ENCODE data around the gene ENTHD1.

The ENTHD1 gene

DNA sequence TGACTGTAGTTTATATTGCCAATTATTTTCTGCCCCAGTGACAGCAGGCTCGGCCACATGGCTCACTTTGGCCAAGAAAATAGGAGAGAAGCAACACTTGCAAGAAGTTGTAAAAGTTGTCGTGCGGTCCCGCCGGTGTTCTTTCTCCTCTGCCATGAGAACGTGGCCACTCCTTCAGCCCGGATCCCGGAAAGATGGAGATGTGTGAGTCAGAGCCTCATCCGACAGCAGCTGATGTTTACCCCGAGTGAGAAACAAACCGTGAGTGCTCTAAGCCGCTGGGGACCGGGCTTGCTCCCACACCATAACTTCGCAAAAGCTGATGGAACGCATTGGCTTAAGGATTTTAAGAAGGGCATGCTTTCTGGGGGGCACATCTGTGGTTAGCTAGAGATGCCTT is 166.0 kb downstream of the ENTHD1 start:
- DNase-seq = peak; percentile 21

DNA sequence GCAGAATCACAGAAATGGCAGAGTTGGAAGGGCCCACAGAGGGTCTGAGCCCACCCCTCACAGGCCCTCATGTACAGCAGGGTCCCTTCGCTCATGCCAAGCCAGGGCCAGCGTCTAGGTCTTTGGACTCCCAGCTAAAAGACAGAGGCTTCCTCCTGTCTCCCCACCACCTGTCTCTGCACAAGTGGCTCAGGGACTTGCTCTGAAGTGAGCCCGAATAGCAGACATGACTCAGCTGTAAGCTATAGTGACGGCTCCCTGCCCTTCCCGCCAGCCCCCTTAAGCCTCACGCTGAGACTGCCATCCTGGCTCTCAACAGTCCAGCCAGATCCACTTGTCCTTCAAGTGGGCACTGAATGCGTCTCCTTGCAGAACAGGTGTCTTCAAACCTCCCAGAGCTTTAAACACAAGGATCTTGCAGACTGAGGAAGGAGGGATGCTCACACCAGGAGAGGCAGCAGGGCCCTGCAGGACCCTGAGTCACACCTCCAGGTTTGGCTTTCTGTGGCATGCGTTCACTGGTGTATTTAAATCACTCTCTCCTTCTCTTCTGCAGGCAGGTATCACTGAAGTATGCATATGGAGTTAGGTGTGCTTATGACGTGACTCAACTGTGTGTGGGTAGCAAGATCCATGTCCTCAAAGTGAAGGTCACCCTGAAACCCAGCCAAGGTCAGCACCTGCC is 168.1 kb downstream of the ENTHD1 start:
- no peak for DNase-seq

DNA sequence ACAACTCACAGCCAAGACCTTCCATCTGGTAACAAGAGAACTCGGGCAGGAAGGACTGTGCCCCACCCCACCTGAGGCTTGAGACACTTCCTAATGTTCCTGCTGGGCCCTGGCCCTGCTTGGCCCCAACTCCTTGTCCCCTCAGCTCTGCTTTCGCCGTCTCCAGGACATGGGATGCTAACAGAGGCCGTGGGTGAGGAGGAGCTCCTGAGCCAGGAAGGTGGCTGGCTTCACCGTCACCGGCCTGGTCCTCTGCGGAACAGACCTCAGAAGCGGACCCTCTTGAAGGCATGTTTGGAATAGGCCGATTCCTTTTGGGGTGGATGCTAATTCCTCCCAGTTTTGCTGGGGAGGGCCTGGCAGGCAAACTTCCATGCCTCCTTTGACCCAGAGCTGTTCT is 168.7 kb downstream of the ENTHD1 start:
- no peak for DNase-seq

DNA sequence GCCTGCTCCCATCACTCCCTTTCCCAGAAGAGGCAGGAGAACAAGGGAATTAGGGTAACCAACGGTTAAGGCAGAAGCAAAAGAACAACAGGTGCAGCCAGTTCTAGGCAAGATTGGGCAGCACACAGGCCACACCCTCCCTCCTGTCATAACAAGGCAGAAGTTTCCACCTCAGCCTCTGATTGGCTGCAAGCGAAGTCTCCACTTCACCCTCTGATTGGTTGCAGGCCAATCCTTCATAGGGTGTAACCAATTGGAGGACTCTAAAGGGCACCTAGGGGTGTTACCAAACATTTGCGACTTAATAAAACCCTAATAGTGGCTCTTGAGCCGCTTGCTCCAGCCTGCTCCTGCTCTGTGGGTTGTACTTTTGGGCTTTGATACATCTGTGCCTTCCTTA is 169.2 kb downstream of the ENTHD1 start:
- DNase-seq = no peak

DNA sequence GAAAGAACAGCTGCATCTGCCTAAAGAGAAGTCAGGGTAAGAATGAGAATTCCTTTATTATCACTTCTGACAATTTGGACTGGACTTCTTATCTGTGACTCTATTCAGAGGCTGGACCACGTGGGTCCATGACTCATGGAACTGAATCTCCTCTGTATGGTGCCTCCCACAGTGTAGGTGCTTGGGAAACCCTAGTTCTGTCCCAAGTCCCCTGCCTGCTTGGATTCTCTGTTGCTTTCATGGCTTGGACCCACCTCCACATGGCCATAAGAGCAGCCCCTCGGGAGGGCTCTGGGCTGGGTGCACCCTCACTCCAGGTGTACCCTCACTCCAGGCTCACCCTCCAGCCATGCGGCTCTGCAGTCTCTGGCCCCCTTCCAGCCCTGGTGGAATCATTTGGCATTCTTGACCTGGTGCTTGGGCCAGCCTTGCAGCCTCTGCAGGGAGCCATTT is 169.6 kb downstream of the ENTHD1 start:
- DNase-seq = peak; percentile 10

DNA sequence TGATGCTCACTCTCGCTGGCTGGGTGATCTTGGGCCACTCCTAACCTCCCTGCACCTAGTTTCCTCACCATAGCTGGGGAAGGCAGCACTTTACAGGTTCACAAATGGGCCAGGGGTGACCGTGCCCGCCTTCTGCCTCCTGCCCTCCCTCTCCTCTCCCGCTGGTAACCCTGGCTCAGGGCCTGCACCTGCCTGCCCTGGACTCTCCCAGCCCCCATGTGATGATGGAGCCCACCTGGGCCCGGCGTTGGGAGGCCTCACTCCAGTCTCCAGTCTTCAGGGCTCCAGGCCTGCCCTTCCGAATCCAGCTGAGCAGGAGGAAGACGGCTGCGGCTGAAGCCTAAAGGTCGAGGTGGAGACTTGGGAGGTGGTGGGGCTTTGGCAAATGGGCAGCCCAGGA is 170.1 kb downstream of the ENTHD1 start:
- DNase-seq = no peak

DNA sequence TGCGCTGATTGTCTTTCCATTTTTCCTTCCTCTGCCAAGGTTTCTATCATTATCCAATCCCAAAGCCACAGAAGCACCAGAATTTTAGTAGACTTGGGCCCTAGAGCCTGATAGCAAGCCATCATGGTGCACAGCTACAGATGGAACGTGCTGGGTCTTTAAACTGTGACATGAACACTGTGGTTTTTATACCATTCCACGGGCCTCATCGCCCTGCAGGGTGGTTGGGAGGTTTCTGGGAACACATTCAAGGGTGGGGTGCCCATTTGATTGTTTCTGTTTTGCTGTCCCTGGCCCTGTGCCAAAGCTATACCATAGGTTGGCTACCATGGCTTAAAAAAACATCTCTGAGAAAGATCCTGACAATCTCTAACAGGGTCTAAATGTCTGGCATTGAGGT is 171.1 kb downstream of the ENTHD1 start:
- DNase-seq = no peak

DNA sequence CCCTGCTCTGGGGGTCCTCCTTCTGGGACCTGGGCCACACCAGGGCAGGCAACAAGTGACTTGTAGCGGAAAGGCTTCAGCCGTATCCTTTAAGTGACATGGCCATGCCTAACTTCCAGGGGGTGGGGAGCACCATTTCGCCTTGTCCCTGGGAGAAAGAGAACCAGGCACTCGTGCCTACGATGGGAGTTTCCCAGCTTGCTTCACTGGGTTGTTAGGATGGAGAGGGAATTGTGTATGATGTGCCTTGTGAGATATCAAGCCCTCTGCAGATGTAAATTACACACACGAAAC is 171.6 kb downstream of the ENTHD1 start:
- DNase-seq = no peak

DNA sequence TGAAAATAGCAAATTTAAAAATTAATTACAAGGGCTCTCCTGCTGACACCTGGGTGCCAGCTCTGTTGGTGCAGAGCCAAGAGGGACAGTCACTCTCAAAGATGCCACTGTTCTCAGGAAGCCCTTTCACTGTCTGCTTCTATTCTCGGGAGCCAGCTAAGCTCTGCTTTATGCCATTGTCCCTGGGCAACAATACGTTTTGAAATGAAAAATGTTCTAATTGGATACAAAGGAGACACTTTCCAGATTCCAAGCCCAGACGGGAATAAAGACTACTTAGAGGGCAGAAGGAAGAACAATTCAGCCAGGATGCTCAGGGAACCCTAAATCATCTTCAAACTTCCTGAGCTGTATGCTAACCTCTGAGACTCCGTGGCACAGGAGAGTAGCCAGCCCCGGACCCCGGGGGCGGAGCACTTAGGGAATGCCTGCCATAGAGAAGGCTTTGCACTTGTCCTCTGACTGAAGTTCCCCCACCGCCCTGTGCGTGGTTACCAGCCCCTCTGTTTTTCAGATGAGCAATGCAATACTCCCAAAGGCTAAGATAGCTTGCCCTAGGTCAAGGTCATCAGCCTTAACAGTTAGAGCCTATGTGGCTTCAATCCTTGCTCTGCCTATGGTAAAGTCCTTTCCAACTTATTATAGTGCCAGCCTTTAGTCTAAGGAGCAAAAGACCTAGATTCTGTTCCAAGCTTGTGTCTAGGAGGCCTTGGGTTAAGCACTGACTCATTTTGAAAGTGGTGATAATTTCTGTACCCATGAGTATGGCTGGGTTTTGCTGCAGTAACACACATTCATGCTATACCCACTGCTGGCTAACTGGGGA is 172.1 kb downstream of the ENTHD1 start:
- no peak for DNase-seq

DNA sequence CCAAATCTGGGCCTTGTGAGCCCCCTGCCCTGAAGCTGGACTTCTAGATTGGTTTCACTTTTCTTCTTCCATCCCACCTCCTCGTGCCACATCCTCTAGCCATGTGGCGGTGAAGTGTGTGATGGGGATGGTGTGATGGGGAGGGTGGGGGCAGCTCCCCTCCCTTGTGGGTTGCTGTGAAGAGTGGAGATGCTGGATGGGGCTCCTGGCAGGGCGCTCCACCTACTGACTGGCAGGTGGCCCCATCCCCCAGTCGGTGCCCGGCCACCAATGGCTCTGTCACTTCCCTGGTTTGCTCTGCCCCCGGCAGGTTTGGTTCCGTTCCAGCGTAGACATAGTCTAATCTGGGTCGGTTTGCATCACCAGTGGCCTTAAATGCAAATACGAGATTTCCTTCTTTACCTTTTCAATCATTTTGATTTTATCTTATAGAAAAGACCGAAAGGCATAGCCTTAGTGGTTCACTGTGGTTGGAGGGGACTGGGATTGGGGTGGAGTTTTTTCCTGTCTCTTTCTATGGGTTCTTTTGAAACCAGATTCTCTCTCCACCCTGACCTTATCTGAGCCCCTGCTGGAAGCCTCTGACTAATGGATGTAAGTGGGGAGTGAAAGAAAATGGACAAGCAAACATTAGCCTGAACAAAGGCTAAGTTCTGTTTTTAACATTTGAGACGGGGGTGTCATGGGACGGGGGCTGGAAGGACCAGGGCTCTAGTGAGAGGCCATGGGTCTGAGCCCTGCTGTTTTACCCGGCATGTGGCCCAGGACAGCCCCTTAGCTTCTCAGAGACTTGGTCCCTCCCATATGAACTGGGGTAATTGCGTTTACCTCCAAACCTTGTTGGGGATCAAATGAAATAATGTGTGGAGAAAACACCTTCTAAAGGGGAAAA is 173.8 kb downstream of the ENTHD1 start:
- no peak for DNase-seq

DNA sequence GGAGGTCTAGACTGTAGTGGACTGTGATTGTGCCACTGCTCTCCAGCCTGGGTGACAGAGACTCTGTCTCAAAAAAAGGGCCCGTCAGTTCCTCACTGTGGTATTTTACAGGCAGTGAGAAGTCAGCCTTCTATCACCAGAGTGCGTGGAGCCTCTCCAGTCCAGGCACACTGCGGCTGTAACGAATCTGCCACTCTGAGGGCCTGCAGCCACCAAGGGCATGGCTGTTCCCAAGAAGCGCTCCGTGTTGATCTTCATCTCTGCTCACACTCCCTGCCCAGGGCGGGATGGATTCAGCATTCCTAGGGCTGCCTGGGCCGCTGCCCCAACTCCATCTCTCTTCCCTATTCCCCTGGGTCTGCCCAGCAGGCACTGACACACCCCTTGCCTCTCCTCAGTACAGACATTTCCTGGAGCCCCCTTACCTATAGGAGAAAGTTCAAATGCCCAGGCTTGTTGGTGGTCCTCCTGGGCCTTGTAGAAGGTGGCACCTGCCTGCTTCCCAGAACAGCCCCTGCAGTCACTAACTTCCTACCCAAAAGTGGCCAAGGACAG is 174.6 kb downstream of the ENTHD1 start:
- DNase-seq = no peak

DNA sequence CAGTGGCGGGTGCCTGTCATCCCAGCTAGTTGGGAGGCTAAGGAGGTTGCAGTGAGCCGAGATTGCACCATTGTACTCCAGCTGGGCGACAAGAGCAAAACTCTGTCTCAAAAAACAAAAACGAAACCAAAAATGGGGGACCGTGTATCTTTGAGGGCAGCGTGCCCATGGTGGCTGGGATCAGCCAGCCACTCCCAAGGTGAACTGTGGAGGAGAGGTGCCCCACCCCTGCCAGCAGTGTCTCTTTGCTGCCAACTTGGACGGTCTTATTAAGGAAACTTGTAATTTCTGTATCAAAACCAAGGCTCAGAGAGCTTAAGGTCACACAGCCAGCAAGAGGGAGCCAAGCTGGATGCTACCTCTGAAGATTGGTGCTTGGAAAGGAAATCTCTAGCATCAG is 175.4 kb downstream of the ENTHD1 start:
- DNase-seq = no peak

DNA sequence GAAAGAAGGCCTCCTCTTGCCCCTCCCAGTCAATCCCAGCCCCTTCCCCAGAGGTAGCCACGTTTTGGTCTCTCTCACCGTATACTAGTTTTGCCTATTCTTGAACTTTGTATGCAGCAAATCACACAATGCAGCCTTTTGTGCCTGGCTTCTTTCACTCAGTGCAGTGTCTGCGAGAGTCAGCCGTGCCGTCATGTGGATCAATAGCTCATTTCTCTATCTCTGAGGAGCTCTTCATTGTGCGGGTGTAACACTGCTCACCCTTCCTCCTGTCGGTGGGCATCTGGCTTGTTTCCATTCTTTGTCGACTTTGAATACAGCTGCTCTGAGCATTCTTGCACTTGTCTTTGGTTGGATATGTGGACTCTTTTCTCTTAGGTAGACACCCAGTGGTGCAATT is 176.5 kb downstream of the ENTHD1 start:
- DNase-seq = no peak

DNA sequence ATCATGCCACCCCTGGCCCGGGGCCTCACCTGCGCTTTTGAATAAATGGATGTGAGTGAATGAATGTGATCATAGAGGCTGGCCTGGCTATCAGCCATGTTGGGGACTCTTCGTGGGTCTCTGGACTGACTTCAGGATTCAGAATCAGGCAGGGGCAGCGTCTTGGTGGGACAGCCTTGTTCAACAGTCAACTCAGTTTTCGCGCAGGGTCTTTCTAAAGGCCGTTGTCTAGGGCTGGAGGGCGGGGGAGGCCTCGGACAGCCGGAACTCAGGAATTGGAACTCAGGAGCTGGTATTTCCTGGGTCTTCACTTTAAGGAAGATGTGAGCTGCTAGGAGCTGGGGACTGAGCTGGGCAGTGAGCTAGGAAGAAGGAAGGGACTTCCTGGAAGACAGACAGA is 177.0 kb downstream of the ENTHD1 start:
- DNase-seq = no peak

DNA sequence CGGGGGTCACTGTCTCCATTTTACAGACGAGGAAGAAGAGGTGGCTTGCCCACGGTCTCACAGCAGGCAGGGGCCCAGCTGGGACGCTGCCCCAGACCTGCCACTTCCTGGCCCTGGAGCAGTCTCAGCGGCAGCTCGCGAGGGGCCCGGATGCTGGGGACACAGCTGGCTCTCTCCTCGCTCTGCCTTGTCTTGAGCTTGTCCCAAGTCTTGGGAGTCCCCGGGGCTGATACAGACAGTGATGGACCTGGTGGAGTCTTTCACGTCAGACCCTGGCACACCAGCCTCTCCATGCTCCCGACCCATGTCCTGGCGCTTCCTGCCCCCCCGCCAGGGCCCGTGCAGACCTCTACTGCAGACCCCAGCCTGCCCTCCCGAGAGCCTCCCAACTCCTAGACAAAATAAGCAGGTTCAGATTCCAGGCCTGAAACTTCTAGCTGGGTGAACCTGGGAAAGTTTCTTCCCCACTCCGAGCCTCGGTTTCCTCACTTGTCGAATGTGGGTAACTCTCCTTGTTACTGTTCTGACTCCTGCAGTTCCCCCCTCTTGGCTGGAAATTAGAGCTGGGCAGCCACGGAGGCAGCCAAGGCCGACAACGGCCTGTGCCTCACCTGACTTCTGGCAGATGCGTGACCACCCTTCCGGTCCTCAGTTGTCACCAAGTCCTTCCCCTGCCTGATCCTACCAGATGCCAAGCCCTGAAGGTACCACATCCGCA is 177.6 kb downstream of the ENTHD1 start:
- DNase-seq = no peak

DNA sequence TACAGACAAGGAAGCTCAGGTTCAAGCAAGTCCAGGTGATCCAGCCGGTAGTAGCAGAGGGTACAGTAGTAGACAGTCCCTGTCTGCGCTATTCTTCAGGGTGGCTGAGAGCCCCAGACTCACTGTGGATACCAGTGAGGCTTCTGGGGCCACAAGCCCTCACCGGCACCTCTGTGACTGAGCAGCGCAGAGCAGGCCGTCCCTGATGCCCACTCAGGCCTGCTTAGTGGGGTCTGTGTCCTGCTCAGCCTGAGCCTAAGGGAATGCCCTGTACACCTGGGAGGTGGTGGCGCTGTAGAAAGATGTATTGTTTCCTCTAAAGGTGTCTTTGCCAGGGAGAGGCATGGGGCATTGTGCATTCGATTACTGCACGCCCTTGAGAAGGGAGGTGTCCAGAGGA is 179.2 kb downstream of the ENTHD1 start:
- no peak for DNase-seq

DNA sequence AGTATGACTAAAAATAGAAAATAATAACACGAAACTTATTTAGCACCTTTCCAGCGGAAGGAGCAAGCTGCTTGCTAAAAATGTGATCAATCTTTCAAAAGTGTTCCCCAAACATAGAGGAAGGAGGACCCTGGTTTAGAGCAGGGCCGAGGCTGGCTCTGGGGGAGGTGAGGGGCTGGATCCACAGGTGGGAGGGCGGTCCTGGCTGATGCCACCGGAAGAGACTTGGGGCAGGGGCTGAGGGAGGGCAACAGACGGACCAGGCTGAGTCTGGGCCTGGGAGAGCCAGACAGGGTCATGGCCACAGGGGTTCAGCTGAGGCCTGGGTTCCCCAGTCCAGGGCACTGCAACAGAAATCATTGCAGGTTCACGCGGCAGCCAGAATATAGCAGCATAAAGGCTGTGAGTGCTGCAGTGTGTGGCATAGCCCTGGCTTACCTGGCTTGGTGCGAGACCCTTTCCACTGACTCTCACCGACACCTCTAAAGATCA is 179.7 kb downstream of the ENTHD1 start:
- no peak for DNase-seq

DNA sequence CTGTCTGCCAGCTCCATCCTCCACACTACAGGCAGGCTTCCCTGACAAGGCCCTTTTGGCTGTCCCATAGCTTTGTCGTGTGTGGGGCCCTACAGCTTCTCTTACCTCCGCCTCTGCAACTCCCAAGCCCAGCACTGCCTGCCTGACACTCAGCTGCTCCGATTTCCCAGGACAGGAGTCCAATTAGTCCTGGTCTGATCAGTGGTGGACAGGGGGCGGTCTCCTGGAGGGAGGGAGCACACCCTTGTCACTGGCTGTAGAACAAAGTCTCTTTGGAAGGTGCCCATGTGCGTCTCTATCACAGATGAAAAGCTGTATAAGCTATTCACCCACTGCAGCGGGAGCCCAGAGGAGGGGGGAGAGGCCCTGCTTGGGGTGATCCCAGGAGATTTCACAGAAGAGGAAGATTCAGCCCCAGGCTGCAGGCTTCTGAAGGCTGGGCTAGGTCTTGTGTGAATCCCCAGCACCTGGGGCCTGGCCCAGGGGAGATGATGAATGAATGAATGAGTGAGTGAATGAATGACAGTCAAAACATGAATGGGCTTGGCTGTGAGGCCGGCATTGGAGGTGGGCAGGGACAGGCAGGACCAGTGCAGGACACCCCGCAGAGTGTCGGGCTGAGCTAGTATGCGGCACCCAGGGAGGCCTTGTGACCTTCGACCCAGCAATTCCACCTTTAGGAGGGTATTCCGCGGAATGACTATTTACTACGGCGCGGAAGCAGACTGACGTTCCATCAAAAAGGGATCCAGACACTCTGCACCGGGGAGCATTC is 180.6 kb downstream of the ENTHD1 start:
- no peak for DNase-seq

DNA sequence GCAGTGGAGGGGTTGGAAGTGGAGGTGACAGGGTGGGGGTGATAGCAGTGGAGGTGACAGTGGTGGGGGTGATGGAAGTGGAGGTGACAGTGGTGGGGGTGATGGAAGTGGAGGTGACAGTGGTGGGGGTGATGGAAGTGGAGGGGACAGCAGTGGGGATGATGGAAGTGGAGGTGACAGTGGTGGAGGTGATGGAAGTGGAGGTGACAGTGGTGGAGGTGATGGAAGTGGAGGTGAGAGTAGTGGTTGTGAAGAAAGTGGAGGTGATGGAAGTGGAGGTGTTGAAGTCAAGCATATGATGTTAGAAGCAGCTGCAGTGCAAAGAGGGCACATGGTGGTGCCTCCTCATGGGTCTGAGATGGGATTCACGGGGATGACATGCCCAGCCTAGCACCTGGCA is 181.5 kb downstream of the ENTHD1 start:
- DNase-seq = no peak

DNA sequence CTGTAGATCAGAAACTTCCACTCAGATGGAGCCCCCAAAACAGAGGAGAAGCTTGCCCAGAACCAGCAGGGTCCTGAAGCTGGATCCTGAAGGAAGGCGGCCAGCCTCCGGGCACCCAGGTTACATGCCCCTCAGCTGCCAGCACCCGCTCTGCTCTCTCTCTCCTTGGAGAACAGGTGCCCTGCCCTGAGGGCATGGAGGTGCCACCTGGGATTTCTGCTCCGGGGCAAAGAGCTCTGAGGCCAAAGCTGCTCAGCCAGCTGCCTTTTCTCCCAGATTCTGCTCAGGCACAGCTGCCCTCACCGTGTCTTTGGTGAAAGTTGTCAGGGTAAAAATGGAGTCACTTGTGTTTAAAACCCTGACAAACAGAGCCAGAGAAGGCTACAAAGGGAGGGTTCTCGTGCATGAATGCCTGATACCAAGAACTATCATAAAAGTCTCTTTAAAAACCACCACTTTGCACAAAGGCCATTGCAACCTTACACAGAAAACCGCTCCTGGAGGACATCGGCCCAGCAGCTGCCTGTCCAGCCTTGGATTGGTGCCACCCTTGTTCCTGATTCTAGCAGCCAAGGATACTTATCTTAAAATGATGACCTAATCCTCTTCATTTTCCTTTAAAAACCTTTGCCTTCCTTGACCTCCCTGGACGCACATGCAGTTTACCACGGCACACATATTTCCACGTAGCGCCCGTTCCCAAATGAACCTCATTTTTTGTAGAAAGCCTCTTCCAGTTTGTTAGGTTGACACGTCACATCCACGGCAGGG is 183.0 kb downstream of the ENTHD1 start:
- no peak for DNase-seq

DNA sequence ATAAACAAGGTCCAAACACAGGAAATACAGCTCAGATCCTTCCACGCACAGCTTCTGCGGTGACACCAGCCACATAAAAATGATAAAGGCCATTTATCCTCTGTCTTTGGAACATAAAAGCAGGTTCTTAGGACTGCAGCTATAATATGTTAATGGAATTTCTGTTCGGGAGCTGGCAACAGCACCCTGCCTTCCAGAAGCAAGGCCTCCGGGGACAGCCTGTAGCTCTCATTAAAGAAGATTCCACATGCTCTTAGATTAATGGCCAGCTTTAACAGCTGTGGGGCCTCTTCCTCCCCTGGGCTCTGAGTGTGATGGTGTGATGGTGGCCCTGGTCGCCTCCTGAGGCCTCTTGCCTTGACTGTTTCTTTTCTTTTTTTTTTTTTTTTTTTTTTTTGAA is 185.7 kb downstream of the ENTHD1 start:
- DNase-seq = no peak
